GM23338 (cell line): ENCODE data around the gene XPNPEP2. TPM values are rescaled to one million over a fixed set of nuclear protein-coding genes. Genes with fewer than 3 reads are reported as not detected.

ENCODE experiments used
- ATAC-seq: fragments of 200-7000 bp; cut with Tn5 transposase; 3 replicates; pipeline ENCODE4 v1.9.1; 2020
- DNase-seq: peaks from one replicate; pipeline ENCODE4 v3.0.0-alpha.2; 2015; ENCODE audit warnings: low spot score
- H2AFZ ChIP-seq: fragments of 200-600 bp; sonication (generic); 2 replicates; pipeline ENCODE4 v1.8.0; 2016; ENCODE audit warnings: antibody characterized with exemption, mild to moderate bottlenecking, moderate library complexity
- H3F3A ChIP-seq: fragments of 200-600 bp; sonication (generic); replicated peaks from 2 replicates; pipeline ENCODE4 v1.8.0; 2017; ENCODE audit warnings: antibody characterized with exemption, mixed run types, low read depth
- H3K27ac ChIP-seq: fragments of 200-600 bp; sonication (generic); 2 replicates; pipeline ENCODE4 v1.6.1; 2016; ENCODE audit warnings: low read depth
- H3K27me3 ChIP-seq: fragments of 200-600 bp; sonication (generic); 2 replicates; pipeline ENCODE4 v1.8.0; 2016; ENCODE audit warnings: mild to moderate bottlenecking, mixed run types, moderate library complexity; ENCODE audit not compliant: insufficient read depth
- H3K36me3 ChIP-seq: fragments of 200-600 bp; sonication (generic); 2 replicates; pipeline ENCODE4 v1.8.0; 2016; ENCODE audit warnings: mild to moderate bottlenecking; ENCODE audit not compliant: insufficient read depth
- H3K4me1 ChIP-seq: fragments of 200-600 bp; sonication (generic); 2 replicates; pipeline ENCODE4 v1.8.0; 2016; ENCODE audit warnings: mild to moderate bottlenecking, moderate library complexity; ENCODE audit not compliant: insufficient read depth
- H3K4me2 ChIP-seq: fragments of 200-600 bp; sonication (generic); 2 replicates; pipeline ENCODE4 v1.7.1; 2017; ENCODE audit warnings: mixed run types
- H3K4me3 ChIP-seq: fragments of 200-600 bp; sonication (generic); 2 replicates; pipeline ENCODE4 v1.6.1; 2016; ENCODE audit warnings: mixed run types
- H3K79me2 ChIP-seq: fragments of 200-600 bp; sonication (generic); replicated peaks from 2 replicates; pipeline ENCODE4 v1.8.0; 2017; ENCODE audit warnings: mild to moderate bottlenecking; ENCODE audit not compliant: insufficient read depth
- H3K9me2 ChIP-seq: fragments of 200-600 bp; sonication (generic); 2 replicates; pipeline ENCODE4 v1.8.0; 2017; ENCODE audit not compliant: insufficient read depth
- H4K20me1 ChIP-seq: fragments of 200-600 bp; sonication (generic); replicated peaks from 2 replicates; pipeline ENCODE4 v1.8.0; 2017; ENCODE audit warnings: mild to moderate bottlenecking; ENCODE audit not compliant: insufficient read depth
- H3K27ac Mint-ChIP-seq: 2 replicates; pipeline ENCODE4 v1.8.0; 2020; ENCODE audit warnings: inconsistent platforms, mild to moderate bottlenecking, moderate library complexity, mixed read lengths
- H3K27me3 Mint-ChIP-seq: 3 replicates; pipeline ENCODE4 v1.8.0; 2022; ENCODE audit warnings: low read depth, mild to moderate bottlenecking, moderate library complexity, mixed read lengths, inconsistent platforms; ENCODE audit not compliant: insufficient read depth, poor library complexity
- H3K36me3 Mint-ChIP-seq: 3 replicates; pipeline ENCODE4 v1.8.0; 2021; ENCODE audit warnings: low read depth, mild to moderate bottlenecking, inconsistent platforms, moderate library complexity, mixed read lengths
- H3K4me1 Mint-ChIP-seq: 3 replicates; pipeline ENCODE4 v1.8.0; 2020; ENCODE audit warnings: mild to moderate bottlenecking, inconsistent platforms, mixed read lengths
- H3K4me3 Mint-ChIP-seq: 3 replicates; pipeline ENCODE4 v1.8.0; 2021; ENCODE audit warnings: moderate library complexity, mild to moderate bottlenecking, inconsistent platforms, mixed read lengths
- H3K9me3 Mint-ChIP-seq: 3 replicates; pipeline ENCODE4 v1.8.0; 2020; ENCODE audit warnings: moderate library complexity, mild to moderate bottlenecking, inconsistent platforms, mixed read lengths
- ETS1 ChIP-seq: IDR thresholded peaks from 2 replicates; pipeline ENCODE4 v1.6.1; 2016; ENCODE audit warnings: antibody characterized with exemption
- EZH2phosphoT487 ChIP-seq: fragments of 200-600 bp; sonication (generic); IDR thresholded peaks from one replicate; pipeline ENCODE4 v1.8.1; 2018; ENCODE audit warnings: antibody characterized with exemption; ENCODE audit not compliant: unreplicated experiment
- JUNB ChIP-seq: IDR thresholded peaks from one replicate; pipeline ENCODE4 v1.6.1; 2016; ENCODE audit warnings: antibody characterized with exemption; ENCODE audit not compliant: unreplicated experiment
- POLR2AphosphoS5 ChIP-seq: IDR thresholded peaks from 2 replicates; pipeline ENCODE4 v1.6.1; 2016; ENCODE audit warnings: antibody characterized with exemption, low read depth
- STAT1 ChIP-seq: IDR thresholded peaks from one replicate; pipeline ENCODE4 v1.6.1; 2016; ENCODE audit warnings: antibody characterized with exemption; ENCODE audit not compliant: unreplicated experiment
- ZNF331 ChIP-seq: fragments of 250-450 bp; sonication (Bioruptor Pico); IDR thresholded peaks from 2 replicates; pipeline ENCODE4 v1.5.0; 2020; ENCODE audit warnings: low read depth, mild to moderate bottlenecking, moderate library complexity
- polyA plus RNA-seq: library from polyadenylated mRNA; unstranded; fragments of >200 nt; fragmentation: Nextera tagmentation; extraction: Ambion mirVana; gene quantifications from 2 replicates; pipeline ENCODE4 v1.2.1, GENCODE V29; 2016
- total RNA-seq: library from RNA; depleted of rRNA; stranded (reverse); fragments of >200 nt; shearing (Covaris generic); gene quantifications from 2 replicates; pipeline ENCODE4 v1.2.3, GENCODE V29; 2014
- TF ChIP-seq, protein P1 (sequence below), 2 experiments: fragments of 200-600 bp in 1 of 2; sonication (generic) in 1 of 2; conservative IDR thresholded peaks; 2 replicates each; pipeline versions ENCODE4 v1.5.1 to v1.6.1; 2016 to 2017; ENCODE audit warnings: antibody characterized with exemption in 2 of 2, low read depth in 2 of 2, mild to moderate bottlenecking in 2 of 2, moderate library complexity in 1 of 2

The XPNPEP2 gene
- total and polyA plus RNA-seq, 2 experiments from 2014 or later, result not detected

- H3K36me3 Mint-ChIP-seq, result no peaks in the 10 kb centered on the region
- H3K4me1 Mint-ChIP-seq, result no peaks in the 10 kb centered on the region
- Histone ChIP-seq H3K4me3 (no peak overlapping the region), H3K27ac (no peak overlapping the region), H2AFZ (no peak overlapping the region), H3K4me1 (no peaks in the 10 kb centered on the region), H3F3A (no peaks in the 10 kb centered on the region), H3K9me2 (no peaks in the 10 kb centered on the region), H4K20me1 (no peaks in the 10 kb centered on the region), H3K79me2 (no peaks in the 10 kb centered on the region), H3K36me3 (no peaks in the 10 kb centered on the region), H3K4me2 (no peak overlapping the region), H3K27me3 (no peaks in the 10 kb centered on the region)
- DNase-seq, result no peak
- no peak overlapping the region for H3K4me3 Mint-ChIP-seq
- TF ChIP-seq ETS1 (no peak), STAT1 (no peak), ZNF331 (CRISPR knock-in tag) (no peak), JUNB (no peak), POLR2AphosphoS5 (no peak)
- TF ChIP-seq, protein P1, sequence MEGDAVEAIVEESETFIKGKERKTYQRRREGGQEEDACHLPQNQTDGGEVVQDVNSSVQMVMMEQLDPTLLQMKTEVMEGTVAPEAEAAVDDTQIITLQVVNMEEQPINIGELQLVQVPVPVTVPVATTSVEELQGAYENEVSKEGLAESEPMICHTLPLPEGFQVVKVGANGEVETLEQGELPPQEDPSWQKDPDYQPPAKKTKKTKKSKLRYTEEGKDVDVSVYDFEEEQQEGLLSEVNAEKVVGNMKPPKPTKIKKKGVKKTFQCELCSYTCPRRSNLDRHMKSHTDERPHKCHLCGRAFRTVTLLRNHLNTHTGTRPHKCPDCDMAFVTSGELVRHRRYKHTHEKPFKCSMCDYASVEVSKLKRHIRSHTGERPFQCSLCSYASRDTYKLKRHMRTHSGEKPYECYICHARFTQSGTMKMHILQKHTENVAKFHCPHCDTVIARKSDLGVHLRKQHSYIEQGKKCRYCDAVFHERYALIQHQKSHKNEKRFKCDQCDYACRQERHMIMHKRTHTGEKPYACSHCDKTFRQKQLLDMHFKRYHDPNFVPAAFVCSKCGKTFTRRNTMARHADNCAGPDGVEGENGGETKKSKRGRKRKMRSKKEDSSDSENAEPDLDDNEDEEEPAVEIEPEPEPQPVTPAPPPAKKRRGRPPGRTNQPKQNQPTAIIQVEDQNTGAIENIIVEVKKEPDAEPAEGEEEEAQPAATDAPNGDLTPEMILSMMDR (conservative IDR thresholded peaks at IDR 0.05; ENCODE audit: low read depth in 2 of 2), result no peak
- H3K27me3 Mint-ChIP-seq, result peaks cover 3% of the 10 kb centered on the region
- no peak for ATAC-seq
- no peak overlapping the region for H3K27ac Mint-ChIP-seq
- H3K9me3 Mint-ChIP-seq, result no peaks in the 10 kb centered on the region; the same call in 2 of the 3 replicates
Observed at GRCh38 chrX:129791961-129792570, 53.3 kb downstream of the XPNPEP2 start.

DNA sequence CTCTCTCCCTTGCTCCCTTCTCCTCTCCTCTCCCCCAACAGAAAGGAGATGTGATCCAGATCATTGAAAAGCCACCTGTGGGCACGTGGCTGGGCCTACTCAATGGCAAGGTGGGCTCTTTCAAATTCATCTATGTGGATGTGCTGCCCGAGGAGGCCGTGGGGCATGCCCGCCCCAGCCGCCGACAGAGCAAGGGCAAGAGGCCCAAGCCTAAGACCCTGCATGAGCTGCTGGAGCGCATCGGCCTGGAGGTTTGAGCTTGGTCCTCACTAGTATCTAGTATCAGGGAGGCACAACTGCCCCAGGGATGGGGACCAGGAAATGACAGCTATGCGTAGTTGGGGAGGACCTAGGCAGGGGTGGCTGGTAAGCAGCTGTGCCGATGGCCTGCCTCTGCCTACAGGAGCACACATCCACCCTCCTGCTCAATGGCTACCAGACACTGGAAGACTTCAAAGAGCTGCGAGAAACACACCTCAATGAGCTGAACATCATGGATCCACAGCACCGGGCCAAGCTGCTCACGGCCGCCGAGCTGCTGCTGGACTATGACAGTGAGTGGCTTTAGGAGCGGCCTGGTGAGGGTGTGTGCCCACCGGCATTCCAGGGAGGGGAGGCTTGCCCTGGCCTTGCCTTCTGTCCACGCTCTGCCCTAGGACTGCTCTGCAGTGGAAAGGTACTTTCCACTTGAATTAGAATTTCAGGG lies 54.0 kb downstream of the XPNPEP2 start:
- DNase-seq (no peak), ATAC-seq (no peak)
- Mint-ChIP-seq H3K9me3 (no peaks in the 10 kb centered on the region; the same call in 2 of the 3 replicates), H3K27ac (no peak overlapping the region), H3K36me3 (peaks cover 3% of the 10 kb centered on the region; the same call in 1 of the 3 replicates), H3K4me3 (no peak overlapping the region), H3K27me3 (peaks cover 3% of the 10 kb centered on the region), H3K4me1 (no peaks in the 10 kb centered on the region)
- Histone ChIP-seq H3K36me3 (no peaks in the 10 kb centered on the region), H3K79me2 (no peaks in the 10 kb centered on the region), H3K4me3 (no peak overlapping the region), H4K20me1 (no peaks in the 10 kb centered on the region), H3F3A (no peaks in the 10 kb centered on the region), H2AFZ (no peak overlapping the region), H3K27me3 (no peaks in the 10 kb centered on the region), H3K27ac (no peak overlapping the region), H3K9me2 (no peaks in the 10 kb centered on the region), H3K4me1 (no peaks in the 10 kb centered on the region), H3K4me2 (no peak overlapping the region)
- TF ChIP-seq, protein P1 (conservative IDR thresholded peaks at IDR 0.05; ENCODE audit: low read depth in 2 of 2), result no peak
- TF ChIP-seq POLR2AphosphoS5 (no peak), EZH2phosphoT487 (no peak), ETS1 (no peak), STAT1 (no peak)
